Measurements from ENCODE around the gene KCNIP1.

Gene KCNIP1

GRCh38 chr5:170576602-170577535 lies 73.0 kb downstream of the KCNIP1 start:
- Histone ChIP-seq H3K4me3 (ENCODE audit: low read length, poor library complexity, severe bottlenecking) (no peak overlapping the region), H3K36me3 (ENCODE audit: insufficient read depth, low read length) (no peaks in the 10 kb centered on the region), H3K79me2 (ENCODE audit: insufficient read depth, low read length) (no peaks in the 10 kb centered on the region), H3K9ac (ENCODE audit: low read depth, low read length, poor library complexity, severe bottlenecking) (no peak overlapping the region), H4K20me1 (ENCODE audit: insufficient read depth, low read length, poor library complexity, severe bottlenecking) (no peaks in the 10 kb centered on the region), H3K4me1 (ENCODE audit: insufficient read depth, low read length, poor library complexity, severe bottlenecking) (no peaks in the 10 kb centered on the region), H3K4me2 (ENCODE audit: low read depth, low read length, poor library complexity, severe bottlenecking) (no peak overlapping the region), H3K9me2 (replicated peaks; ENCODE audit: low read depth, low read length) (no peaks in the 10 kb centered on the region), H3F3A (ENCODE audit: low read depth) (no peaks in the 10 kb centered on the region), H3K9me3 (ENCODE audit: insufficient read depth, low read depth, low read length) (no peaks in the 10 kb centered on the region), H3K27me3 (ENCODE audit: insufficient read depth, low read length, poor library complexity, severe bottlenecking) (no peaks in the 10 kb centered on the region), H2AFZ (ENCODE audit: low read length) (no peak overlapping the region)
- no peak for TF ChIP-seq EZH2phosphoT487 (IDR thresholded peaks at IDR 0.05; ENCODE audit: borderline replicate concordance)
- TF ChIP-seq CTCF (conservative IDR thresholded peaks at IDR 0.05; ENCODE audit: low read length), result no peak

- H2AFZ ChIP-seq (ENCODE audit: low read length), result no peak overlapping the region
- no peak overlapping the region for H3K9ac ChIP-seq (ENCODE audit: low read depth, low read length, poor library complexity, severe bottlenecking)
- no peaks in the 10 kb centered on the region for H3K36me3 ChIP-seq (ENCODE audit: insufficient read depth, low read length)
- no peaks in the 10 kb centered on the region for H4K20me1 ChIP-seq (ENCODE audit: insufficient read depth, low read length, poor library complexity, severe bottlenecking)
- no peak overlapping the region for H3K4me2 ChIP-seq (ENCODE audit: low read depth, low read length, poor library complexity, severe bottlenecking)
- H3K27me3 ChIP-seq (ENCODE audit: insufficient read depth, low read length, poor library complexity, severe bottlenecking), result no peaks in the 10 kb centered on the region
- H3K4me1 ChIP-seq (ENCODE audit: insufficient read depth, low read length, poor library complexity, severe bottlenecking), result no peaks in the 10 kb centered on the region
- TF ChIP-seq CTCF (conservative IDR thresholded peaks at IDR 0.05; ENCODE audit: low read length), result no peak
- no peak for TF ChIP-seq EZH2phosphoT487 (IDR thresholded peaks at IDR 0.05; ENCODE audit: borderline replicate concordance)
- H3K9me3 ChIP-seq (ENCODE audit: insufficient read depth, low read depth, low read length), result no peaks in the 10 kb centered on the region
- no peaks in the 10 kb centered on the region for H3F3A ChIP-seq (ENCODE audit: low read depth)
- no peaks in the 10 kb centered on the region for H3K9me2 ChIP-seq (replicated peaks; ENCODE audit: low read depth, low read length)
- no peak overlapping the region for H3K4me3 ChIP-seq (ENCODE audit: low read length, poor library complexity, severe bottlenecking)
- no peaks in the 10 kb centered on the region for H3K79me2 ChIP-seq (ENCODE audit: insufficient read depth, low read length)
Observed at GRCh38 chr5:170579601-170580000, 75.8 kb downstream of the KCNIP1 start.

GRCh38 chr5:170581211-170581610 lies 77.4 kb downstream of the KCNIP1 start:
- Histone ChIP-seq H3K4me2 (ENCODE audit: low read depth, low read length, poor library complexity, severe bottlenecking) (no peak overlapping the region), H3K27me3 (ENCODE audit: insufficient read depth, low read length, poor library complexity, severe bottlenecking) (no peaks in the 10 kb centered on the region), H3F3A (ENCODE audit: low read depth) (no peaks in the 10 kb centered on the region), H2AFZ (ENCODE audit: low read length) (no peak overlapping the region), H3K4me1 (ENCODE audit: insufficient read depth, low read length, poor library complexity, severe bottlenecking) (no peaks in the 10 kb centered on the region), H3K9me3 (ENCODE audit: insufficient read depth, low read depth, low read length) (no peaks in the 10 kb centered on the region), H4K20me1 (ENCODE audit: insufficient read depth, low read length, poor library complexity, severe bottlenecking) (no peaks in the 10 kb centered on the region), H3K36me3 (ENCODE audit: insufficient read depth, low read length) (no peaks in the 10 kb centered on the region), H3K4me3 (ENCODE audit: low read length, poor library complexity, severe bottlenecking) (no peak overlapping the region), H3K9me2 (replicated peaks; ENCODE audit: low read depth, low read length) (no peaks in the 10 kb centered on the region), H3K79me2 (ENCODE audit: insufficient read depth, low read length) (no peaks in the 10 kb centered on the region), H3K9ac (ENCODE audit: low read depth, low read length, poor library complexity, severe bottlenecking) (no peak overlapping the region)
- TF ChIP-seq EZH2phosphoT487 (IDR thresholded peaks at IDR 0.05; ENCODE audit: borderline replicate concordance) (no peak), CTCF (conservative IDR thresholded peaks at IDR 0.05; ENCODE audit: low read length) (no peak)

All from Loucy (cell line).